OCI-LY1 (cell line): Measurements from ENCODE around the gene VWA3B.
A peak's percentile ranks its signal among the peaks of the same experiment; 100 is the strongest.

Source experiments
- H2AFZ ChIP-seq: fragments of 200-600 bp; sonication (generic), shearing (Covaris generic); 2 replicates; pipeline ENCODE4 v1.6.0; 2014; ENCODE audit warnings: antibody characterized with exemption, mild to moderate bottlenecking, low read length
- H3F3A ChIP-seq: fragments of 200-600 bp; sonication (generic), shearing (Covaris generic); 2 replicates; pipeline ENCODE4 v1.6.0; 2014; ENCODE audit warnings: mild to moderate bottlenecking, antibody characterized with exemption, low read length, moderate library complexity; ENCODE audit not compliant: insufficient read depth
- H3K27ac ChIP-seq: fragments of 200-600 bp; sonication (generic); 2 replicates; pipeline ENCODE4 v1.5.1; 2014; ENCODE audit warnings: low read length, mixed run types, mild to moderate bottlenecking, low read depth; ENCODE audit not compliant: poor library complexity, severe bottlenecking
- H3K27me3 ChIP-seq: fragments of 200-600 bp; sonication (generic); 2 replicates; pipeline ENCODE4 v1.6.0; 2014; ENCODE audit warnings: antibody characterized with exemption, mild to moderate bottlenecking, low read length, moderate library complexity; ENCODE audit not compliant: insufficient read depth
- H3K36me3 ChIP-seq: fragments of 200-600 bp; sonication (generic); 2 replicates; pipeline ENCODE4 v1.6.1; 2014; ENCODE audit warnings: mild to moderate bottlenecking, antibody characterized with exemption, low read length, moderate library complexity, mixed read lengths; ENCODE audit not compliant: insufficient read depth
- H3K4me1 ChIP-seq: fragments of 200-600 bp; sonication (generic); 2 replicates; pipeline ENCODE4 v1.5.1; 2014; ENCODE audit warnings: mild to moderate bottlenecking, low read length, moderate library complexity; ENCODE audit not compliant: insufficient read depth, severe bottlenecking
- H3K4me2 ChIP-seq: fragments of 200-600 bp; sonication (generic), shearing (Covaris generic); 2 replicates; pipeline ENCODE4 v1.6.1; 2014; ENCODE audit warnings: low read length
- H3K4me3 ChIP-seq: fragments of 200-600 bp; sonication (generic); 2 replicates; pipeline ENCODE4 v1.5.1; 2014; ENCODE audit warnings: low read length, low read depth, mild to moderate bottlenecking, mixed read lengths; ENCODE audit not compliant: poor library complexity, severe bottlenecking
- H3K79me2 ChIP-seq: fragments of 200-600 bp; shearing (Covaris generic); 2 replicates; pipeline ENCODE4 v1.6.1; 2016; ENCODE audit warnings: mixed run types, low read length, mixed read lengths; ENCODE audit not compliant: insufficient read depth
- H3K9ac ChIP-seq: fragments of 200-600 bp; sonication (generic), shearing (Covaris generic); 2 replicates; pipeline ENCODE4 v1.6.1; 2014; ENCODE audit warnings: mild to moderate bottlenecking, low read length, mixed read lengths
- H3K9me2 ChIP-seq: fragments of 200-600 bp; sonication (generic), shearing (Covaris generic); 2 replicates; pipeline ENCODE4 v1.6.1; 2014; ENCODE audit warnings: low read depth, mild to moderate bottlenecking, low read length, mixed read lengths
- H3K9me3 ChIP-seq: fragments of 200-600 bp; shearing (Covaris generic); 2 replicates; pipeline ENCODE4 v1.6.1; 2014; ENCODE audit warnings: low read length, mixed read lengths
- H4K20me1 ChIP-seq: fragments of 200-600 bp; sonication (generic), shearing (Covaris generic); 2 replicates; pipeline ENCODE4 v1.6.0; 2016; ENCODE audit warnings: mild to moderate bottlenecking, low read length; ENCODE audit not compliant: insufficient read depth
- EZH2 ChIP-seq: fragments of 200-600 bp; sonication (generic), shearing (Covaris generic); IDR thresholded peaks from 2 replicates; pipeline ENCODE4 v1.8.0; 2017; ENCODE audit warnings: borderline replicate concordance, mixed run types, mild to moderate bottlenecking, antibody characterized with exemption, low read length, moderate library complexity, mixed read lengths
- TF ChIP-seq, protein P1 (sequence below): fragments of 200-600 bp; sonication (generic), shearing (Covaris generic); IDR thresholded peaks from 2 replicates; pipeline ENCODE4 v1.5.1; 2017; ENCODE audit warnings: mild to moderate bottlenecking, antibody characterized with exemption, low read length, moderate library complexity, mixed read lengths

VWA3B gene

DNA sequence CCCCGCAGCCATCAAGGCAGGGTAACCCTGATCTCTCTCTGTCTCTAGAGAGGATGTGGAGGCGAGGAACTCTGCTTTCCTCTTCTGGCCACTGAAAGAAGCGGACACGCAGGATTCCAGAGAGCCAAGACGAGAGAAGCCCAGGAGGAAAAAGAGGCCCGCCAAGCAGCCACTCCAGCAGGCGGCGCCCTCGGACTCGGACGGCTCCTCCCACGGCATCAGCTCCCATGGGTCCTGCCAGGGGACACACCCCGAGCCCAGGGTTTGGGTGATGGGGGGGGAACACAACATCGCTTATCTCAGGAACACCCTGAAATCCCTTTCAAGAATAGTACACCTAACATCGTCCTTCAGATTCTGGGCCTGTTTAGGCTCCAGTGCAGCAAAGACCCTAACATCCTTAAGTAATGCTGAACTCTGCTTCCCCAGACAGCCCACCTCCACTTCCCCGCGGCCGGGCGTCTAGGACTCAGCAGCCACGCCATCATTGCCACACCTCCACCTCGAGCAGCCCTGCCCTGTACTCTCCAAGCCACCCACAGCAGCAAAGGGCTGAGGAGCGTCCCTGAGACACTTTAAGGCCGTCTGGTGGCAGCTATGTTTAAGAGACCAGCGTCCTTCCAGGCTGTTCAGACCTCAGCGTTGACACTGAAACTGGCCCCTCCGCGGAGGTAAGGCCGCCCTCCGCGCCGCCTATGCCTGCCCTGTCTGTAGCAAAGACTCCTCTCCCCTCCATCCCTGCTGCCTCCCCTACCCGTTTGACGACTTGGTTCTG lies 225.0 kb downstream of the VWA3B start:
- Histone ChIP-seq H4K20me1 (no peaks in the 10 kb centered on the region), H3K9me3 (no peaks in the 10 kb centered on the region), H3K9ac (no peak overlapping the region), H3K4me2 (no peak overlapping the region), H3K4me1 (no peaks in the 10 kb centered on the region), H3K9me2 (no peaks in the 10 kb centered on the region), H3K79me2 (no peaks in the 10 kb centered on the region), H3K36me3 (no peaks in the 10 kb centered on the region), H3K4me3 (no peak overlapping the region), H2AFZ (no peak overlapping the region), H3K27ac (no peak overlapping the region), H3F3A (no peaks in the 10 kb centered on the region), H3K27me3 (no peaks in the 10 kb centered on the region)
- TF ChIP-seq, protein P1, sequence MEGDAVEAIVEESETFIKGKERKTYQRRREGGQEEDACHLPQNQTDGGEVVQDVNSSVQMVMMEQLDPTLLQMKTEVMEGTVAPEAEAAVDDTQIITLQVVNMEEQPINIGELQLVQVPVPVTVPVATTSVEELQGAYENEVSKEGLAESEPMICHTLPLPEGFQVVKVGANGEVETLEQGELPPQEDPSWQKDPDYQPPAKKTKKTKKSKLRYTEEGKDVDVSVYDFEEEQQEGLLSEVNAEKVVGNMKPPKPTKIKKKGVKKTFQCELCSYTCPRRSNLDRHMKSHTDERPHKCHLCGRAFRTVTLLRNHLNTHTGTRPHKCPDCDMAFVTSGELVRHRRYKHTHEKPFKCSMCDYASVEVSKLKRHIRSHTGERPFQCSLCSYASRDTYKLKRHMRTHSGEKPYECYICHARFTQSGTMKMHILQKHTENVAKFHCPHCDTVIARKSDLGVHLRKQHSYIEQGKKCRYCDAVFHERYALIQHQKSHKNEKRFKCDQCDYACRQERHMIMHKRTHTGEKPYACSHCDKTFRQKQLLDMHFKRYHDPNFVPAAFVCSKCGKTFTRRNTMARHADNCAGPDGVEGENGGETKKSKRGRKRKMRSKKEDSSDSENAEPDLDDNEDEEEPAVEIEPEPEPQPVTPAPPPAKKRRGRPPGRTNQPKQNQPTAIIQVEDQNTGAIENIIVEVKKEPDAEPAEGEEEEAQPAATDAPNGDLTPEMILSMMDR = peak; percentile 26; the same call in 1 of the 2 replicates
- no peak for TF ChIP-seq EZH2

DNA sequence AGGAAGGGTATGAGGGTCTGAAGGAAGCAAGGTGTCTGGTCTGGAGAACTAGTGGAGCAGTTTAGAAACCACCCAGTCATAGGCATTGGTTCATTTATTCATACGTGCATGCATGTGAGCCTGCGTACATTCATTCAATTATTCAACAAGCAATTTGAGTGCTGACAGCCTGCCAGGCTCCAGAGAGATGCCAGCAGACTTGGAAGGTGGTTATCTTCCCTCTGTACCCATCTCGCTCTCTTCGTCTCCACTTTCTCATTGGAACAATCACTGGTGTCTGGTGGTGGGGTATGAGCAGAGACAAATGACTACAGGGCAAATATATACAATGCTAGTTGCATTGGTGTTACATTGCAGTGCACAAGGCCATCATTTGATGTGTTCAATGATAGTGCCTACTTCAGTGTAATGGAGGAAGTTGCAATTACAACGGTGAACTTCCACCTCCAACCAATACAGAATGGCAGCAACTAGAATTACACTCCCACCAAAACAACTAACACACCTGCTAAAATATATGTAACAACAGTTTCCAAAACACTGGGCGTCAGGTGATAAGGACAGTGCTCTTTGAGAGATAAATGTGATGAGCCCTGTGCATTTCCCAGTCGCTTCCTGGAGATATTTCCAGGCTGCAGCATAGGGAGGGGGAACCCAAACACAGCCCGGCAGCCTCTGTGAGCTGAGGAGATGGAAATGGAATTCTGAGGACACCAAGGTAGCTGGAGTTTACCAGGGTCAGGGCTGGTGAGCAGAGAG lies 226.7 kb downstream of the VWA3B start:
- H3K4me2 ChIP-seq = no peak overlapping the region
- H3K4me1 ChIP-seq = no peaks in the 10 kb centered on the region
- no peak overlapping the region for H3K27ac ChIP-seq
- H3K4me3 ChIP-seq = no peak overlapping the region
- H4K20me1 ChIP-seq = no peaks in the 10 kb centered on the region
- H3K9me3 ChIP-seq = no peaks in the 10 kb centered on the region
- TF ChIP-seq, protein P1 = no peak
- TF ChIP-seq EZH2 = no peak
- no peak overlapping the region for H2AFZ ChIP-seq
- no peaks in the 10 kb centered on the region for H3K27me3 ChIP-seq
- no peaks in the 10 kb centered on the region for H3F3A ChIP-seq
- no peaks in the 10 kb centered on the region for H3K9me2 ChIP-seq
- no peaks in the 10 kb centered on the region for H3K79me2 ChIP-seq
- no peaks in the 10 kb centered on the region for H3K36me3 ChIP-seq
- H3K9ac ChIP-seq = no peak overlapping the region

DNA sequence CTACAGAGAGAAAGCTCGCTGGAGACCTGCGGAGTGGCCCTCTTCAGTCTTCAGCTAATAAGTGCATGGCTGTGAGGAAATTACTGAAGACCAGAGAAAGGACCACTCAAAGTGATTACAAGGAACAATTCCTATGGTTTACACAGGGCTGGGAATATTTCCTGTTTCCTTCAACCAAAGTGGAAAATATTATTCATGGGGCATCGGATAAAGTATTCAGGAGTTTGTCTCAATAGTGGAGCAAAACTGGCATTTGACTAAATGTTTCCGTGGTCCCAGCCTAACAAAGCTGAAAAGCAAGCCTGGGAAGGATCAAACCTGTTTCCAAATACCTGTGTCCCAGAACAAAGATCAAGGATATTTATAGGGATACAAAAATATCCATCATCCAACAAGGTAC lies 227.3 kb downstream of the VWA3B start:
- H4K20me1 ChIP-seq = no peaks in the 10 kb centered on the region
- TF ChIP-seq, protein P1 = no peak
- TF ChIP-seq EZH2 = no peak
- no peak overlapping the region for H2AFZ ChIP-seq
- H3K79me2 ChIP-seq = no peaks in the 10 kb centered on the region
- H3F3A ChIP-seq = no peaks in the 10 kb centered on the region
- no peak overlapping the region for H3K4me2 ChIP-seq
- H3K9me3 ChIP-seq = no peaks in the 10 kb centered on the region
- no peak overlapping the region for H3K9ac ChIP-seq
- no peaks in the 10 kb centered on the region for H3K36me3 ChIP-seq
- no peaks in the 10 kb centered on the region for H3K27me3 ChIP-seq
- H3K4me1 ChIP-seq = no peaks in the 10 kb centered on the region
- no peak overlapping the region for H3K4me3 ChIP-seq
- no peaks in the 10 kb centered on the region for H3K9me2 ChIP-seq
- H3K27ac ChIP-seq = no peak overlapping the region
